Hepatic stellate cell (primary cell): Measurements from ENCODE around the gene DENND6A.
"Not testable (repeated sequence)": the region's sequence is repeated elsewhere in the genome, so short reads cannot be mapped to it uniquely, and the experiment has no call there.

Experiments used
- DNase-seq: peaks from one replicate; pipeline ENCODE4 v3.0.0; 2011; ENCODE audit warnings: low spot score

The DENND6A gene, protein sequence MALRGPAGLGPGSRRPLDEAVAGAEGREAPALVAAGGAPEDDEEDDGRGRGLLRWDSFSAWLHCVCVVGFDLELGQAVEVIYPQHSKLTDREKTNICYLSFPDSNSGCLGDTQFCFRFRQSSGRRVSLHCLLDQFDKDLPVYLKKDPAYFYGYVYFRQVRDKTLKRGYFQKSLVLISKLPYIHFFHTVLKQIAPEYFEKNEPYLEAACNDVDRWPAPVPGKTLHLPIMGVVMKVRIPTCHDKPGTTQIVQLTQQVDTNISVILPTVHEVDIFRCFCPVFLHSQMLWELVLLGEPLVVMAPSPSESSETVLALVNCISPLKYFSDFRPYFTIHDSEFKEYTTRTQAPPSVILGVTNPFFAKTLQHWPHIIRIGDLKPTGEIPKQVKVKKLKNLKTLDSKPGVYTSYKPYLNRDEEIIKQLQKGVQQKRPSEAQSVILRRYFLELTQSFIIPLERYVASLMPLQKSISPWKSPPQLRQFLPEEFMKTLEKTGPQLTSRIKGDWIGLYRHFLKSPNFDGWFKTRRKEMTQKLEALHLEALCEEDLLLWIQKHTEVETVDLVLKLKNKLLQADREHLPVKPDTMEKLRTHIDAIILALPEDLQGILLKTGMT

DNA sequence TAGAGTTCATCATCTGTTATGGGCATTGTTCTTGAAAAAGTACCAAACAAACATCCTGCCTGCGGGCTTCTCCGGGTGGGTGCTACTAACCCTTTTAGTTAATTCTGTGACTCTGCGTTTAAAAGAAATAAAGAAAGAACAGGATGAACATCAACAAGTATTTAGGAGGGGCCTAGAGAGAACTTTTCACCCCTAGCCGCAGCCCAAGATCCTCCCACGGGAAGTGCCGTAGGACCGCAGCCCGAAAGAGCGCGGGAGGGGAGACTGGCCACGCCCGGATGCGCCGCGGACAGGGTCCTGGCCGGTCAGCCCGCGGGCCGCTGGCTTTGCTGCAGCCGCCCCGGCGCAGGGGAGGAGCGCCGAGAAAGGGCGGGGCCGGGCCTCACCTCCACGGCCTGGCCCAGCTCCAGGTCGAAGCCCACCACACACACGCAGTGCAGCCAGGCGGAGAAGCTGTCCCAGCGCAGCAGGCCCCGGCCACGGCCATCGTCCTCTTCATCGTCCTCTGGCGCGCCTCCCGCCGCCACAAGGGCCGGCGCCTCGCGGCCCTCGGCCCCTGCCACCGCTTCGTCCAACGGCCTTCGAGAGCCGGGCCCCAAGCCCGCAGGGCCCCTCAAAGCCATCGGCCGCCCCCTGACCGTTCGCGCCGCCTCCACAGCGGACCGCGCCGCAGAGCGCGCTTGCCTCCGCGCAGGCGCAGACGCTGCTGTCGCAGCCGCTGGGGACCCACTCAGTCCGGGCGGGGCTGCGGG is at the start of gene DENND6A:
Gene DENND6A, minus strand, starts transcription at position 682 of the 752 bp plus-strand sequence. Its CDS starts 59 bp downstream, at position 623.
- DNase-seq, result peak; percentile 96

- no peak for DNase-seq
These were observed 47.1 kb upstream of the DENND6A start for GRCh38 chr3:57740027-57740426.

DNA sequence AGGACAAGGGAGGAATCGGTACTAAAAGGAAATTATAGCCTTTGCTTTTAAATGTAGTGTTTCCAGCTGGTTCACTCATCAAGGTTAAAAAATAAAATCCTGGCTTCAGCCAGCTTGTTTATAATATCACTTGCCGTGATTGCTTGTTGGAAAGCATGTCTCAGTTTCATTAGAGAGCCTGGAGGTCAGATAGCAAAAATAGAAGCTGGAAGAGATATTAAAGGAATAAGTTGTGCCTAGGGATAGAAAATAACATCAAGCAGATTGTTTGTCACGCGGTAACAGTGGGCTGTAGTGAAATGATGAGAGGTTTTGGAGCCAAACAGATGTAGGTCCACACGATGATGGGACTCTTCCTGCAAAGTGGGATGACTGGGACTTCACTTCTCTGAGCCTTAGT is 45.5 kb upstream of the DENND6A start:
- no peak for DNase-seq

DNA sequence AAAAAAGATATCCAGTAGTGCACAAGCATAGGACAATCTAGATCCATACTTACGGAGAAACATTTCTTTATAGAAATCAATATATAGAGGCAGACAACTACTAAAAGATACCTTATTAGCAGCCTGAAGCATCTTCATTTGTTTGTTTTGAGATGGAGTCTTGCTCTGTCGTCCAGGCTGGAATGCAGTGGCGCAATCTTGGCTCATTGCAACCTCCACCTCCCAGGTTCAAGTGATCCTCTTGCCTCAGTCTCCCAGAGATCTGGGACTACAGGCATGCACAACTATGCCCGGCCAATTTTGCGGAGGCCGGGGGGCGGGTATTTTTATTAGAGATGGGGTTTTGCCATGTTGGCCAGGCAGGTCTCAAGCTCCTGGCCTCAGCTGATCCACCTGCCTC is 45.0 kb upstream of the DENND6A start:
- DNase-seq, result no peak

DNA sequence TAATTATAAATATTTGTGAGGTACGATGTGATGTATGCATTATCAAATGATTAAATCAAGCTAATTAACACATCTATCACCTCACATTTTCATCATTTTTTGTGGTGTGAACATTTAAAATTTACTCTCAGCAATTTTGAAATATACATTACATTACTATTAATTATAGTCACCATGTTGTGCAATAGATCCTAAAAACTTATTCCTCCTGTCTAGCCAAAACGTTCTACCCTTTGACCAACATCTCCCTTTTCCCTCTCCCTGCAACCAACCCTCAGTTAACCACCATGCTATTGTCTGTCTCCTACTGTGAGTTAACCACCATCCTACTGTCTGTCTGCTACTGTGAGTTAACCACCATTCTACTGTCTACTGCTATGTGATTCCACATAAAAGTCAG is 42.5 kb upstream of the DENND6A start:
- DNase-seq, result no peak

GRCh38 chr3:57733790-57734189 is 40.9 kb upstream of the DENND6A start:
- DNase-seq, result no peak

DNA sequence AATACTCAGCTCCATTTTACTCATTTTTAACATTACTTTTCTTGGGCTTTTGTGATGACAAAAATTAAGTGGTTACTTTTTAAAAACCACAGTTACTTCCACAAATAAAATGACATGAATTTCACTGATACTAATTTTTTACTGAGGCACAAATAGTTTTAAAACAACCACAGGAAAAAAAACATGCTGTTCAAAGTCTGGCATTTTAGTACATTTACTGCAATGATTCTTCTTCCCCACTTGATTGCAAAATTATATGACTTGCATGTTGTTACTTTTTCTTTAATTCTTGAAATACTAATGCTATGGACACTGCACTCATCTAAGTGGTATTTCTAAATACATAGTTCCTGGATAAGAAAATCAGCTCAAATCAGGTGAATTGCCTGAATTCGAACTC is 38.4 kb upstream of the DENND6A start:
- DNase-seq, result no peak

GRCh38 chr3:57730682-57731081 is 37.8 kb upstream of the DENND6A start:
- DNase-seq, result no peak

DNA sequence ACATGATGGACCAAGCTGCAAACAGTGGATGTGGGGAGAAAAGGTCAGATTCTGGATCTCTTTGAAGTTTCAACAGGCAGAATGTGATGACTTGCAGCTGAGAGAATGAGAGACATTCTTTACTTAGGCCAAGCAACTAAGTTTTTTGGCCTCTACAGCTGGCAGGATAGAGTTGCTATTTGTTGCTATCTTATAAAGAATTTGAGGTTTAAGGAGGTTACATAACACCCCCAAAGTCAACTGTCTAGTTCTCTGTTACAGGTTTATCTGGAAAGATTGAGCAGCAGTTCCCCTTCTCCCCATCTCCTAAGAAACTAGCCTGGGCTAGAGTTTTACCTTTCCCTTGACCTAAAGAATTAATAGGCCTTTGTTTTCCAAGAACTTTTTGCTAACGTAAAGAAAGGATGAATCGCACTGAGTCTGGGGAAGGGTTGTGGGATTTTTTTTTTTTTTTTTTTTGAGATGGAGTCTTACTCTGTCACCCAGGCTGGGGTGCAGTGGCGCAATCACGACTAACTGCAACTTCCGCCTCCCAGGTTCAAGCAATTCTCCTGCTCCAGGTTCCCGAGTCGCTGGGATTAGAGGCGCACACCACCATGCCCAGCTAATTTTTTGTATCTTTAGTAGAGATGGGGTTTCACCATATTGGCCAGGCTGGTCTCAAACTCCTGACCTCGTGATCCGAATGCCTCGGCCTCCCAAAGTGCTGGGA is 36.6 kb upstream of the DENND6A start:
- no peak for DNase-seq

GRCh38 chr3:57727106-57727505 is 34.2 kb upstream of the DENND6A start:
- no peak for DNase-seq

DNA sequence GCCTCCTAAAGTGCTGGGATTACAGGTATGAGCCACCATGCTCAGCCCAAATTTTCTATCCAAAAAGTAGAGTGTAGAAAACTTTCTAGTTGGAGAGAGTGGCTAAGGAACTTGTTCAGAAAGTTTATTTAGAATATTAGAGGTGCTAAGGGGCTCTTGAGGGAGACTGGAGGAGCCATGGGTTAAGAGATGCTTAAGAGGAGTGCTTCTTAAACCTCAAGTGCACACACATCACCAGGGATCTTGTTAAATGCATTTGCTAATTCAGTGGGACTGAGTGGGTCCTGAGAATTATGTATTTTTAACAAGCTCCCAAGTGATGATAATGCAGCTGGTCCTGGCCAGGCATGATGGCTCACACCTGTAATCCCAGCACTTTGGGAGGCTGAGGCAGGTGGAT is 33.5 kb upstream of the DENND6A start:
- no peak for DNase-seq

DNA sequence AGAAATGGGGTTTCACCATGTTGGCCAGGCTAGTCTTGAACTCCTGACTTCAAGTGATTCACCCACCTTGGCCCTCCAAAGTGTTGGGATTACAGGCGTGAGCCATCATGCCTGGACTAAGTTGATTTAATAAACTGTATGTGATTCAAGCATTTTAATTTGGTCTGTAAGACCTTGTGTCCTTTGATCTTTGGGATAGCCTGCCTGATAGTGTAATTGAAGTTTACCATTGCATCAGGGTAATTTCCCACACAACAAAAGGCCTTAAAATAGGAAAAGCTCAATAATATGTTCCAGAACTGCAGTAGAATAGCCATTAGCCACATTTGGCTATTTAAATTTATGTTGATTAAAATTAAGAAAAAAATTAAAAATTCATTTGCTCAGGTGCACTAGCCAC is 25.2 kb upstream of the DENND6A start:
- no peak for DNase-seq

DNA sequence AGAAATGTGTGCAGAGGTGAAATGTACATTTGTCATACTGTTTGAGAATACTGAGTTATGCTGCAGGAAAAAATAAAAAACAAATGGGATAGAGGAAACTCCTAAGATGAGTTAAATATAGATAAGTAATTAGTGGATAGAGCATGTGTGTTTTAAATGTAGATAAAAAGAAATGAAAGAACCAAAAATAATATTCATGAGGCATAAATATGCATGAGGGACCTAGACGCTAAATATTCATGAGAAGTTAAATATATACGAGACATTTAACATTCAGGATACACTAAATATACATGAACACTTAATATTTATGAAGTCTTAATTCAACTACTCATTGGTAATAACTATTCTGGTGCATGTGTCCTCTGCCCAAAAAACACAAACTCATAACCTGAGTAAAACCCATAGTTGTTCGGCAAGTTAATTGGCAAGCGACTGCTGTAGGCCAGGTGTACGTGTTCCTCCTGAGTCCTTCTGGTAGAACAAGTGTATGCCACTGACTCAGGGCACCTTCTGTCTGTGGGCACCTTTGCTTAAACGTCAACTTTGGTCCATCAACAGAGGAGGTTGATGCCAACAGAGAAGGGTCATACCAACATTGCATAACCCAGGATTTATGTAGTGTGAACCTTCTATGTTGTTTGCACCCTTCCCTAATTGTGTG is 24.5 kb upstream of the DENND6A start:
- DNase-seq, result no peak

DNA sequence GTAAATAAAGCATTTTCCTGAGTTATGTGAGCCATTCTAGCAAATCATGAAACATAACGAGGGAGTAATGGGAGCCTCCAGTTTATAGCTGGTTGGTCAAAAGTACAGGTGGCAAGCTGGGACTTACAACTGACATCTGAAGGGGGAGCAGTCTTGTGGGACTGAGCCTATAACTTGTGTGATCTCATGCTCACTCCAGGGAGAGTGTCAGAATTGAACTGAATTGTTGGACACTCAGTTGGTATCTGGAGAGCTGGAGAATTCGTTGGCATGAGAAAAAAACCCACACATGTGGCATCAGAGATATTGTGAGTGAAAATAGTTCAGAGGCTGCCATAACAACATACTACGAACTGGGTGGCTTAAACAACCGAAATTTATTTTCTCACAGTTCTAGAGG is 22.8 kb upstream of the DENND6A start:
- no peak for DNase-seq

- DNase-seq, result no peak
These were observed 16.7 kb upstream of the DENND6A start for GRCh38 chr3:57709559-57709958.

DNA sequence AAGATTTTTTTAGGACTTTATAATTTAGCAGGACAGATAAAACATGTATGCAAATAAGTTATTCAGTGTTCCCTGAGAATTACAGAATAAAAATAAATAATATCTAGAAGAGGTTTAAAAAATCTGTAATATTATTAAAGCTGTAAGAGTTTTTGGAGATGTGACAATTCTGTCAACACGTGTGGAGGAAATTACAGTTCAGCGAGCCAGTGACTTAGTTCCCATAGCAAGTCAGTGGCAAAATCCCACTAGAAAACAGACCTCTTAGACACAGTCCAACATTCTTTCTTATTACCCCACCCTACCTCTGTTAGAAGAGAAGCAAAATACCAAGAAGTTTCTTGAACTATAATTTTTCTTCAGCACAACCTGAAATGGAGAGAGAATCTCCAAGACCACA is 16.2 kb upstream of the DENND6A start:
- DNase-seq, result no peak

DNA sequence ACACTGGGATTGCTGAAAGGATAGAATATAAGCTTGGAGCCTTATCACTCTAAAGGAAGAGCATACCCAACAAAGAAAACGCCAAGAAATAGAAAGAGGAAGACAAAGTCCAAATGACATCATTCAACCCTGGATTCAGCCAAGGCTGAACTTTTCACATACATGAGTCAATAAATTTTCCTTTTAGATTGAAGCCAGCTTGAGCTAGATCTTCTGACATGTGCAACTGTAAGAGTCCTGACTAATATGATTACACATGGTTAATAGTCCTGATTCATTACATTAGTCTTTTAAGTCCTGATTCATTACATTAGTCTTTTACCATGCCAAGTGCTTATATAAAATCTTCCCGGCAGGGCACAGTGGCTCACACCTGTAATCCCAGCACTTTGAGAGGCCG is 13.6 kb upstream of the DENND6A start:
- DNase-seq, result peak; percentile 34

DNA sequence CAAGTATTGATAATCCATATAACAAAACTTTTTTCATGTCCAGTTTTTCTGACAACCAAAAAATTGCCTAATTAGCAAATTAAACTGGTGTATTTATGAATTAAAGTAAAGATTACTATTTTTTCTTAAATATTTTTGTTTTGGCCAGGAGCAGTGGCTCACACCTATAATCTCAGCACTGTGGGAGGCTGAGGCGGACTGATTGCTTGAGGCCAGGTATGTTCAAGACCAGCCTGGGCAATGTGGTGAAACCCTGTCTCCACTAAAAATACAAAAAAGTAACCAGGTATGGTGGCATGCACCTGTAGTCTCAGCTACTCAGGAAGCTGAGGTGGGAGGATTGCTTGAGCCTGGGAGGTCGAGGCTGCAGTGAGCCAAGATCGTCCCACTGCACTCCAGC is 12.5 kb upstream of the DENND6A start:
- DNase-seq, result not testable (repeated sequence)

DNA sequence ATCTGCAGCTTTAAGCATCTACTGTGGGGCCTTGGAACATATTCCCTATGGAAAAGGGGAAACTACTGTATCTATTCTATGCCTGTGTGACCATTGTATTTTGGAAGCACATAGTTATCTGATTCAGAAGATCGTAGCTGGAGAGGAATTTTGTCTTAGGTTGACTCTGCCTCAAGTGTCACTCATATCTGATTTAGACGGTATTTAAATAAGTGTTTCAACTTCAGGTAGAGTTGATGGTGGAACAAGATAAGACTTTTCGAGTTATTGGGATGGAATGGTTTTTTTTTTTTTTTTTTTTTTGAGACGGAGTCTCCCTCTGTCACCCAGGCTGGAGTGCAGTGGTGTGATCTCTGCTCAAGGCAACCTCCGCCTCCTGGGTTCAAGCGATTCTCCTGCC is 8.9 kb upstream of the DENND6A start:
- DNase-seq, result no peak

DNA sequence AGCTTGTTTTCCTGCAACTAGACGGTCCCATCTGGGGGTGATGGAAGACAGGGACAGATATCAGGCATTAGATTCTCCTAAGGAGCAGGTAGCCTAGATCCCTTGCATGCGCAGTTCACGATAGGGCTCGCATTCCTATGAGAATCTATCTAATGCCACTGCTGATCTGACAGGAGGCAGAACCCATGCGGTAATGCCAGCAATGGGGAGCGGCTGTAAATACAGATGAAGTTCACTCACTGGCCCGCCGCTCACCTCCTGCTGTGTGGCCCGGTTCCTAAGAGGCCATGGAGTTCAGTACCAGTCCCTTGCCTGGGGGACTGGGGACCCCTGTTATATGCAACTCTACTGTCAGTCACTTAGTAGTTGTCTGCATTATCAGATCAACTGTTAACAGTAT is 7.9 kb upstream of the DENND6A start:
- no peak for DNase-seq

GRCh38 chr3:57699591-57699990 is 6.7 kb upstream of the DENND6A start:
- no peak for DNase-seq

- DNase-seq, result no peak
These were observed 4.0 kb upstream of the DENND6A start for GRCh38 chr3:57696801-57697321.
